ENCODE measurements around the gene MISFA. TPM values are rescaled to one million over a fixed set of nuclear protein-coding genes. Genes with fewer than 3 reads are reported as not detected.

MISFA gene
- total and polyA plus RNA-seq, 2 experiments from 2014 or later, result 5.1 TPM; not detected in 1

DNA sequence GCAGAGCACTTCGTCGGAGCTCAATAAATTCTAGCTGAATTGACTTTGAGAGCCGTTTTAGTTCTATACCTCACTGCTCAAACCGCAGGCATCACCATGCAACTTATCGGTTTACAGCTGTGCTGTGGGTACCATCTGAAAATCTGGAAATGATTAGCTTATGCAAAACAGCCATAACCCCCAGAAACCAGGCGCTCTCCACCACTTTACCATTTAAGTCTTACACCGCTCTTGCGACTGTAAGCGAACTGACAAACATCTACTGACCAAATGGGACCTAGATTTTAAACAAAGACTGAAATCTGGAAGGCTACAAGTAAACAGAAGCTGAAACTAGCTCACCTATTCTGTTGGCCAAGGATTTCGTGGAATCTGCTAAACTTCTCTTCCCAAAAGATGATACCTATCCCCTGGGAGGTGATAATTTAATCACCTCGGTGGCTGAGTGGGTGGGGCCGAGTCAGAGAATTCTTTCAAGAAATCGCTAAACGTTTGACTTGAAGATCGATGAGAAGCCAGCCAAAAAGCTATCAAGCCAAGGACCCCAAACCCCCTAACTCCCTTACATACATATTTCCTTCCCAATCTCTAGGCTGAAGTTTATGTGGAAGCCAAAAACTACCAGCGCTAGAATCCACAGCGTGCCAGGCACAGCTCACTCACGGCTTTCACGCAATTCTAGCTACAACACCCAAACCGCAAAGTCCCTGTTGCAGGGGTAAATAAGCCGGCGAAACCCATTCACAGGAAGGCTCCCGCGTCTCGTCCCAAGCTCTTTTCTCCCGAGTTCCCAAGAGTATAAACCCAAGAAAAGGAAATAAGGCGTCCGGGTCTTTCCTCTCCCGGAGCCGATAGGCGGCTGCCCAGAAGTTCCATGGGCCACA, 33.9 kb downstream of the MISFA start:
- no peaks in the 10 kb centered on the region for H3K27me3 ChIP-seq (ENCODE audit: insufficient read depth)
- Mint-ChIP-seq H3K4me1 (peaks cover 9% of the 10 kb centered on the region; the same call in 2 of the 3 replicates), H3K36me3 (ENCODE audit: low read depth) (no peaks in the 10 kb centered on the region), H3K9me3 (peaks cover 2% of the 10 kb centered on the region; the same call in 1 of the 3 replicates), H3K27ac (peak overlapping the region; percentile 96), H3K27me3 (ENCODE audit: insufficient read depth, low read depth, poor library complexity) (peaks cover 11% of the 10 kb centered on the region), H3K4me3 (peak overlapping the region; percentile 99)
- peak overlapping the region; percentile 98 for H3K4me2 ChIP-seq
- peak overlapping the region; percentile 90 for H2AFZ ChIP-seq
- no peak for ATAC-seq
- H3K4me3 ChIP-seq, result peak overlapping the region; percentile 96
- no peaks in the 10 kb centered on the region for H3K36me3 ChIP-seq (ENCODE audit: insufficient read depth)
- peak; percentile 10 for DNase-seq (ENCODE audit: low spot score)
- no peaks in the 10 kb centered on the region for H3F3A ChIP-seq (replicated peaks; ENCODE audit: low read depth)
- peak overlapping the region; percentile 78 for H3K27ac ChIP-seq (ENCODE audit: low read depth)
- TF ChIP-seq EZH2phosphoT487 (IDR thresholded peaks at IDR 0.05; ENCODE audit: unreplicated experiment) (no peak), EZH2 (IDR thresholded peaks at IDR 0.05; ENCODE audit: low read depth, unreplicated experiment) (no peak)
- TF ChIP-seq, protein P1, sequence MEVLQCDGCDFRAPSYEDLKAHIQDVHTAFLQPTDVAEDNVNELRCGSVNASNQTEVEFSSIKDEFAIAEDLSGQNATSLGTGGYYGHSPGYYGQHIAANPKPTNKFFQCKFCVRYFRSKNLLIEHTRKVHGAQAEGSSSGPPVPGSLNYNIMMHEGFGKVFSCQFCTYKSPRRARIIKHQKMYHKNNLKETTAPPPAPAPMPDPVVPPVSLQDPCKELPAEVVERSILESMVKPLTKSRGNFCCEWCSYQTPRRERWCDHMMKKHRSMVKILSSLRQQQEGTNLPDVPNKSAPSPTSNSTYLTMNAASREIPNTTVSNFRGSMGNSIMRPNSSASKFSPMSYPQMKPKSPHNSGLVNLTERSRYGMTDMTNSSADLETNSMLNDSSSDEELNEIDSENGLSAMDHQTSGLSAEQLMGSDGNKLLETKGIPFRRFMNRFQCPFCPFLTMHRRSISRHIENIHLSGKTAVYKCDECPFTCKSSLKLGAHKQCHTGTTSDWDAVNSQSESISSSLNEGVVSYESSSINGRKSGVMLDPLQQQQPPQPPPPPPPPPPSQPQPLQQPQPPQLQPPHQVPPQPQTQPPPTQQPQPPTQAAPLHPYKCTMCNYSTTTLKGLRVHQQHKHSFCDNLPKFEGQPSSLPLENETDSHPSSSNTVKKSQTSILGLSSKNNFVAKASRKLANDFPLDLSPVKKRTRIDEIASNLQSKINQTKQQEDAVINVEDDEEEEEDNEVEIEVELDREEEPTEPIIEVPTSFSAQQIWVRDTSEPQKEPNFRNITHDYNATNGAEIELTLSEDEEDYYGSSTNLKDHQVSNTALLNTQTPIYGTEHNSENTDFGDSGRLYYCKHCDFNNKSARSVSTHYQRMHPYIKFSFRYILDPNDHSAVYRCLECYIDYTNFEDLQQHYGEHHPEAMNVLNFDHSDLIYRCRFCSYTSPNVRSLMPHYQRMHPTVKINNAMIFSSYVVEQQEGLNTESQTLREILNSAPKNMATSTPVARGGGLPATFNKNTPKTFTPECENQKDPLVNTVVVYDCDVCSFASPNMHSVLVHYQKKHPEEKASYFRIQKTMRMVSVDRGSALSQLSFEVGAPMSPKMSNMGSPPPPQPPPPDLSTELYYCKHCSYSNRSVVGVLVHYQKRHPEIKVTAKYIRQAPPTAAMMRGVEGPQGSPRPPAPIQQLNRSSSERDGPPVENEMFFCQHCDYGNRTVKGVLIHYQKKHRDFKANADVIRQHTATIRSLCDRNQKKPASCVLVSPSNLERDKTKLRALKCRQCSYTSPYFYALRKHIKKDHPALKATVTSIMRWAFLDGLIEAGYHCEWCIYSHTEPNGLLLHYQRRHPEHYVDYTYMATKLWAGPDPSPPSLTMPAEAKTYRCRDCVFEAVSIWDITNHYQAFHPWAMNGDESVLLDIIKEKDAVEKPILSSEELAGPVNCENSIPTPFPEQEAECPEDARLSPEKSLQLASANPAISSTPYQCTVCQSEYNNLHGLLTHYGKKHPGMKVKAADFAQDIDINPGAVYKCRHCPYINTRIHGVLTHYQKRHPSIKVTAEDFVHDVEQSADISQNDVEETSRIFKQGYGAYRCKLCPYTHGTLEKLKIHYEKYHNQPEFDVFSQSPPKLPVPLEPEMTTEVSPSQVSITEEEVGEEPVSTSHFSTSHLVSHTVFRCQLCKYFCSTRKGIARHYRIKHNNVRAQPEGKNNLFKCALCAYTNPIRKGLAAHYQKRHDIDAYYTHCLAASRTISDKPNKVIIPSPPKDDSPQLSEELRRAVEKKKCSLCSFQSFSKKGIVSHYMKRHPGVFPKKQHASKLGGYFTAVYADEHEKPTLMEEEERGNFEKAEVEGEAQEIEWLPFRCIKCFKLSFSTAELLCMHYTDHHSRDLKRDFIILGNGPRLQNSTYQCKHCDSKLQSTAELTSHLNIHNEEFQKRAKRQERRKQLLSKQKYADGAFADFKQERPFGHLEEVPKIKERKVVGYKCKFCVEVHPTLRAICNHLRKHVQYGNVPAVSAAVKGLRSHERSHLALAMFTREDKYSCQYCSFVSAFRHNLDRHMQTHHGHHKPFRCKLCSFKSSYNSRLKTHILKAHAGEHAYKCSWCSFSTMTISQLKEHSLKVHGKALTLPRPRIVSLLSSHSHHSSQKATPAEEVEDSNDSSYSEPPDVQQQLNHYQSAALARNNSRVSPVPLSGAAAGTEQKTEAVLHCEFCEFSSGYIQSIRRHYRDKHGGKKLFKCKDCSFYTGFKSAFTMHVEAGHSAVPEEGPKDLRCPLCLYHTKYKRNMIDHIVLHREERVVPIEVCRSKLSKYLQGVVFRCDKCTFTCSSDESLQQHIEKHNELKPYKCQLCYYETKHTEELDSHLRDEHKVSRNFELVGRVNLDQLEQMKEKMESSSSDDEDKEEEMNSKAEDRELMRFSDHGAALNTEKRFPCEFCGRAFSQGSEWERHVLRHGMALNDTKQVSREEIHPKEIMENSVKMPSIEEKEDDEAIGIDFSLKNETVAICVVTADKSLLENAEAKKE (CRISPR knock-in tag; IDR thresholded peaks at IDR 0.05), result no peak
- TF ChIP-seq, protein P2, sequence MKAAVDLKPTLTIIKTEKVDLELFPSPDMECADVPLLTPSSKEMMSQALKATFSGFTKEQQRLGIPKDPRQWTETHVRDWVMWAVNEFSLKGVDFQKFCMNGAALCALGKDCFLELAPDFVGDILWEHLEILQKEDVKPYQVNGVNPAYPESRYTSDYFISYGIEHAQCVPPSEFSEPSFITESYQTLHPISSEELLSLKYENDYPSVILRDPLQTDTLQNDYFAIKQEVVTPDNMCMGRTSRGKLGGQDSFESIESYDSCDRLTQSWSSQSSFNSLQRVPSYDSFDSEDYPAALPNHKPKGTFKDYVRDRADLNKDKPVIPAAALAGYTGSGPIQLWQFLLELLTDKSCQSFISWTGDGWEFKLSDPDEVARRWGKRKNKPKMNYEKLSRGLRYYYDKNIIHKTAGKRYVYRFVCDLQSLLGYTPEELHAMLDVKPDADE (IDR thresholded peaks at IDR 0.05), result no peak
- TF ChIP-seq, protein P3, sequence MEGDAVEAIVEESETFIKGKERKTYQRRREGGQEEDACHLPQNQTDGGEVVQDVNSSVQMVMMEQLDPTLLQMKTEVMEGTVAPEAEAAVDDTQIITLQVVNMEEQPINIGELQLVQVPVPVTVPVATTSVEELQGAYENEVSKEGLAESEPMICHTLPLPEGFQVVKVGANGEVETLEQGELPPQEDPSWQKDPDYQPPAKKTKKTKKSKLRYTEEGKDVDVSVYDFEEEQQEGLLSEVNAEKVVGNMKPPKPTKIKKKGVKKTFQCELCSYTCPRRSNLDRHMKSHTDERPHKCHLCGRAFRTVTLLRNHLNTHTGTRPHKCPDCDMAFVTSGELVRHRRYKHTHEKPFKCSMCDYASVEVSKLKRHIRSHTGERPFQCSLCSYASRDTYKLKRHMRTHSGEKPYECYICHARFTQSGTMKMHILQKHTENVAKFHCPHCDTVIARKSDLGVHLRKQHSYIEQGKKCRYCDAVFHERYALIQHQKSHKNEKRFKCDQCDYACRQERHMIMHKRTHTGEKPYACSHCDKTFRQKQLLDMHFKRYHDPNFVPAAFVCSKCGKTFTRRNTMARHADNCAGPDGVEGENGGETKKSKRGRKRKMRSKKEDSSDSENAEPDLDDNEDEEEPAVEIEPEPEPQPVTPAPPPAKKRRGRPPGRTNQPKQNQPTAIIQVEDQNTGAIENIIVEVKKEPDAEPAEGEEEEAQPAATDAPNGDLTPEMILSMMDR (conservative IDR thresholded peaks at IDR 0.05; ENCODE audit: low read depth in 2 of 2), result no peak
- H3K4me1 ChIP-seq (ENCODE audit: insufficient read depth), result peaks cover 13% of the 10 kb centered on the region
- H3K9me2 ChIP-seq (ENCODE audit: insufficient read depth), result no peaks in the 10 kb centered on the region
- H4K20me1 ChIP-seq (replicated peaks; ENCODE audit: insufficient read depth), result peaks cover 11% of the 10 kb centered on the region; the same call in 1 of the 2 replicates
- peaks cover 56% of the 10 kb centered on the region for H3K79me2 ChIP-seq (replicated peaks; ENCODE audit: insufficient read depth)
